Activated T-helper 1 cell treated with Interleukin-2 at 50 U/mL for 16 hours (primary cell): Measurements from ENCODE around the gene PRSS50.
"Not testable (repeated sequence)": the region's sequence is repeated elsewhere in the genome, so short reads cannot be mapped to it uniquely, and the experiment has no call there.

Experiments
- DNase-seq: peaks from one replicate; pipeline ENCODE4 v3.0.0-alpha.2; 2020; ENCODE audit warnings: low read depth

Gene PRSS50, protein sequence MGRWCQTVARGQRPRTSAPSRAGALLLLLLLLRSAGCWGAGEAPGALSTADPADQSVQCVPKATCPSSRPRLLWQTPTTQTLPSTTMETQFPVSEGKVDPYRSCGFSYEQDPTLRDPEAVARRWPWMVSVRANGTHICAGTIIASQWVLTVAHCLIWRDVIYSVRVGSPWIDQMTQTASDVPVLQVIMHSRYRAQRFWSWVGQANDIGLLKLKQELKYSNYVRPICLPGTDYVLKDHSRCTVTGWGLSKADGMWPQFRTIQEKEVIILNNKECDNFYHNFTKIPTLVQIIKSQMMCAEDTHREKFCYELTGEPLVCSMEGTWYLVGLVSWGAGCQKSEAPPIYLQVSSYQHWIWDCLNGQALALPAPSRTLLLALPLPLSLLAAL

GRCh38 chr3:46717447-46718231 is at the start of gene PRSS50:
Gene PRSS50 (minus strand): TSS chr3:46717869. CDS start chr3:46717824, 45 bp downstream.
- no peak for DNase-seq

DNA sequence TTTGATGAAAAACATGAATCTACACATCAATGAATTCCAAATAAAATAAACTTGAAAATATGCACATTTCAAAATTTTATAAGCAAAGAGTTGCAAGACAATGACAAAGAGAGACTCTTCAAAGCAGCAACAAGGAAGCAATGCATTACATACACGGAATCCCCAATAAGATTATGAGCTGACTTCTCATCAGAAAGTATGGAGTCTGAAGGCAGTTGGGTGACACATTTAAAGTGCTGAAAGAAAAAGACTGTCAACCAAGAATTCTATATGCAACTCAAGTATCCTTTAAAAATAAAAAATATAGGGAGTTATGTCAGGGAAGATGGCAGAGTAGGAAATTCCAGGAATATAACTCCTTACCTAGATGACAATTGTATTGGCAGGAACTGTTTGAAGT is 46.5 kb upstream of the PRSS50 start:
- DNase-seq: no peak

DNA sequence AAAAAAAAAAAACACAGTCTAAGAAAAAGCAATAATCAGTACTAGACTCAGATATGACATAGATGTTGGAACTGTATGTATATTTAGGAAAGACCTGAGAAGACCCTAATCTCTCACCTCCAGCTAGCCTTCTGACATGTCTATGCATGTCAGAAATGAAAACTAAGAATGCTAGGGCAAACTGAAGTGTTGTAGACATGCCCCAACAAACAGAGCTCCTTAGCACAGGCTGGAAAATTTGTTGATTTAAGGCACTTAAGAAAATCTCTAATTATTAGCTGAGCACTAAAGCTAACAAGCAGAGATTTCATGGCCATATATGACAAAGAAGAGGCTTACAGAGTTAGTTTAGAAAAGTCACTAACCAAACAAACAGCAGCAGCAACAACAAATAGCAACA is 45.5 kb upstream of the PRSS50 start:
- no peak for DNase-seq

DNA sequence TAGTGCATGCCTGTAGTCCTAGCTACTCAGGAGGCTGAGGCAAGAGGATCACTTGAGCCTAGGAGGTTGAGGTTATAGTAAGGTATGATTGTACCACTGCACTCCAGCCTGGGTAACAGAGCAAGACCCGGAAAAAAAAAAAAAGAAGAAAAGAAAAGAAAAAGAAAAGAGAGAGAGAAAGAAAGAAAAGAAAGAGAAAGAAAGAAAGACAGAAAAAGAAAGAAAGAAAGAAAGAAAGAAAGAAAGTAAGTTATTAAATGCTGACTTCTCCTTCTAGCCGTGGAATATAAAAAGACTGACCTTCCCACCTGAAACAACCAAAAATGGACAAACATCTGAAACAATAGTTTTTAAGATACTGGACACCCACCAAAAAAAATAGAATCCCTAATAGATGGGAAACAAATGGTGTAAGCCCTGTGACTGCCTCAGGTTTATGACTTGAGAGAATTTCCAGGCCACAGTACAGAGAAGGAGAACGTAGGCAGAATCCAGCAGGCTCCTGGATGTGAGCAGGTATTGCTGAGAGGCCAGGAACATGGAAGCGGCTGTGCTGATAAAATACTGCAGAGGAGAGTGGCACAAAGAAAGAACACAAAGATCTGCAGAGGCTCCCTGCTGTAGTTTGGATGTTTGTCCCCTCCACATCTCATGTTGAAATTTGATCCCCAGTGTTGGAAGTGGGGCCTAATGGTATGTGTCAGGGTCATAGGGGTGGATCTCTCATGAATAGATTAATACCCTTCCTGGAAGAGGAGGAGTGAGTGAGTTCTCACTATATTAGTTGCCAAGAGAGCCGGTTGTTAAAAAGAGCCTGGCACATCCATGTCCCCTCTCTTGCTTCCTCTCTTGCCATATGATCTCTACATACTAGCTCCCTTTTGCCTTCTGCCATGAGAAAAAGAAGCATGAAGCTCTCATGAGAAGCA is 41.8 kb upstream of the PRSS50 start:
- DNase-seq: no peak

GRCh38 chr3:46756642-46757041 is 39.0 kb upstream of the PRSS50 start:
- no peak for DNase-seq

- DNase-seq: no peak
Measured at GRCh38 chr3:46755646-46756045, 38.0 kb upstream of the PRSS50 start.

DNA sequence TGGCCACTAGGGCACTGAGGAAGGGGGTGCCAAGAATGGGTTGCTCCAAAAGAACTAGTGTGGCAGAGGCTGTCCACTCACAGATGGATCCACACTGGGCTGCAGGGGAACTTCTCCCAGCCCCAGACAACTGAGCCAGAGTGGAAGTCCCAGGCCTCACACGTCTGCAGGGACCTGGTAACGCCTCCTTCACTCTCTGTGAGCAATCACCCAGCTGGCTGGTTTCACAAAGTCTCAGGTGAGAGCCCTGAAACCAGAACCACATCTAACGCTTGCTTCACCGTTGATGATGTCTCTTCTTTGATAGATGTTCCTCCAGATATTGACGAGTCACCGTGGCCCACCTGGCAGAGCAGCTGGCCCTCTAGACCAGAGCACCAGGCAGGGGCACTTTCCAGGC is 35.5 kb upstream of the PRSS50 start:
- DNase-seq: not testable (repeated sequence)

GRCh38 chr3:46750555-46751038 is 32.9 kb upstream of the PRSS50 start:
- no peak for DNase-seq

DNA sequence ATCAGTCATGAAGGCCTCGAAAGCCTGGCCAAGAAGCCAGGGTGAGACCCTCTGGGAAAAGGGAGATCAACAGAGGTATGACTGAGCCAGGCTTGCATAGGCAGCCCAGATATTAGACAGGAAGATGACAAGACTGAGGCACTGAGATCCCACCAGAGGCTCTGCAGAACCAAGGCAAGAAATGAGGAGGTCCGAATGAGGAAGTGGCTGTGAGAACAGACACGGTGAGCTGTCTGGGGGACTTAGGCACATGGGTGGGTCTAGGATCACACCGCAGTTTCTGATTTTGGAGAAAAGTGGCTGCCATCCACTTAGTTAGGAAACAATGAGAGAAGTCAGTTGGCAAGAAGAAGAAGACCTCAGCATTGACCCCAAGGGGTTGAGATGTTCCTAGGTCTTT is 31.5 kb upstream of the PRSS50 start:
- DNase-seq: no peak

DNA sequence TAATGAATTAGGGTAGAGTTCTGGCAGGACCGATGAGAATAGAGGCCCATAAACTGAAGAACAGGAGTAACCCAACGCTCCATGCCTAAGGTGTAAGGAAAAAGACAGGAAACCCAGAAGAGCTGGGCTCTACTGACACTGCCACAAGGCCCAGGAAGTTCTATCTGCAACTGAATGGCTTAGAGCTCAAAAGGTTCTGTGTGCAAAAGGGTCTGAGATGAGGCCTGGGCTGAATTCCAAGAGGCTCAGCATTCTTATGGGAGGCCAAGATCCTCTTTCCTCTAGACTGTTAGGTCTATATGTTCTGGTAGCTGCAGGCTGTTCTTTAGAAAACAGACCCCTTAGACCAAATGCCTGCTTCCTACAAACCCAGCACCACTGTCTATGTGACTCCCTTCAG is 30.5 kb upstream of the PRSS50 start:
- no peak for DNase-seq

DNA sequence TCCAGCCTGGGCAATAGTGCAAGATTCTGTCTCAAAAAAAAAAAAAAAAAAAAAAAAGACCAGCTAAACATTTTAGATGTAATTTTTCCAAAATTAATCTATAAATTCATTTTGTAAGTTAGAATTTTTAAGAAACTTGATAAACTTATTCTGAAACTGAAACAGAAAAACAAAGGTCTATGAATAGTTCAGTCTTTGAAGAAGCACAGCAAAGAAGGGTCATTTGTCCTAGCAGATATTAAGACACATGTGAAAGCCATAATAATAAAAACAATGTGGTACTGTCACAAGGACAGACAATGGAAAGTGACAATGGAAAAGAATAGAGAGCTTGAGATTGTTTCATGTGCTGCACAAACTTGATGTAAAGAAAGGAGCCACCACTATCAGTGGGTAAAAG is 29.0 kb upstream of the PRSS50 start:
- no peak for DNase-seq

DNA sequence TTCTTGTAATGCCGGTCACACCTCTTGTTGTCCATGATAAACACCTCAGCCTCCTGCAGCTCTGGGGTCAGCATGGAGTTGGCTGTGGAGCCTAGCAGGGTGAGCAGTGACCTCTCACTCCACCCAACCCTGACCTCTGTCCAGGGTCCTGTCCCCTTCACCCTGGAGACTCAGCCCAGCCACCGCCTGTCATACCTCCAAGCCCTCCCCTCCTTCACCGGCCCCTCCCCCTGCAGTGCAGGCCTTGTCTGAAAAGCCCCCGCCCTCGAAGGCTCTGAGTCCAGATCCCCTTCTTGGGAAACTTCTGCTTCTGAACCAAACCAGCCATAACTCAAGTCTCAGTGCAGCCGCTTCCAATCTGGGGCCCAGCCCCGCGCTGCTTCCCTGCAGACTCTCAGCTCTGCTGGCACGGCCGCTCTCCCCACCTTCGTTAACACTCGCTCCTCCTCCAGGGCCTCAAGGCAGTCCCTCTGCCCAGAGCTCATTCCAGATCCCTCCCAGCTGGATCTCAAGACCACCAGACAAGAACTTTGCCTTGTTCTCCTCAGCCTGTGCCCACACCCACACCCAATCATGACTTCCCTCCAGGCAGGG is 25.4 kb upstream of the PRSS50 start:
- no peak for DNase-seq

GRCh38 chr3:46739565-46739964 is 21.9 kb upstream of the PRSS50 start:
- DNase-seq: not testable (repeated sequence)

DNA sequence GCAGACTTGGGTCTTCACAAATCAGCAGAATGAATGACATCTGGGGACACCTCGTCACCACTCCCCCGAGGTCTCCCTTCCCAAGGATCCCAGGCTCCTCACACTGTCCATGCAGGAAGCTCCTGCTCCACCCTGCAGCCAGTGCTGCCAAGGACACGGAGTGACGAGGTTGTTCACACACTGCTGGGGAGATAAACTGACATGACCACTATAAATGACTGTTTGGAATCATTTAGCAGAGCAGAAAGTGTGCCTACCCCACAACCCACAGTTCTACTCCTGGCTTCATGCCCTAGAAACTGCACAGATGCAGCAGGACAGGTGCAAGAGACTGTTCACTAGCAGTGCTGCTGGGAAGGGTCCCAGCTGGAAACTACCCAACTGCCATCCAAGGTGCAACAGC is 19.7 kb upstream of the PRSS50 start:
- DNase-seq: no peak

GRCh38 chr3:46736006-46736872 is 18.6 kb upstream of the PRSS50 start:
- DNase-seq: no peak

- no peak for DNase-seq
Measured at GRCh38 chr3:46734773-46735172, 17.1 kb upstream of the PRSS50 start.

DNA sequence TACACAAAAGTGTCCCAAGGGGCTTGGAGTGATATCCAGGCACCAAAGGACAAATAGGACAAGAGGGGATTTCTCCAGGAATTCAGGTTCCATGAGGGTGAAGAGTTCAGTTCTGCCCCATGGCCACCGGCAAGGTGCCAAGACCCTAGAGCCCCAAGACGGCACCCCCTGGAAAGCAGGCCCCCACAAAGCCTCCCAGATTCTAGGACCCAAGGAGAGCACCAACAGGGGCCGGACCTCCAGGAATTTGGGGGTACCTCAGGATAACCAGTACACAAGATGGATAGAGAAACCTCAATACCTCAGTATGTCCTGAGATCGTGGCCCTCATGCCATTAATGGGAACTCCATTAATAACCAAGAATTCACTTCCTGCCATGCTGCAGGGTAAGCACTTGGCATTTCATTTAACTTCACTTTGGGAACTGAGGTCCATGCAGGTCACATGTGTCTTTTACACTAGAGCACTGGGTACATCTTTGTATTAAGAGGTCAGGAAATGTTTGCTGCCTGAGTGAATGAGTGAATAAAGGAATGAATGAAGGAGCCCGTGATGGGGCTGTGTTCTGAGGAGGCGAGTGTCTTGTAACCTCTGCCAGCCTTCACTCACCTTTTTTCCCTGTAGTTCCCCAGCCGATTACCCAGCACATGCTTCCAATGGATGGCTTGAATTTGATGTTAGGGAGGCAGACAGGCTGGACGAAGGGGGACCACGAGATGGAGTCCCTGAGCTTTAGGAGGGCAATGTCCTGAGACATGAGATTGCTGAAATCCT is 15.5 kb upstream of the PRSS50 start:
- no peak for DNase-seq

DNA sequence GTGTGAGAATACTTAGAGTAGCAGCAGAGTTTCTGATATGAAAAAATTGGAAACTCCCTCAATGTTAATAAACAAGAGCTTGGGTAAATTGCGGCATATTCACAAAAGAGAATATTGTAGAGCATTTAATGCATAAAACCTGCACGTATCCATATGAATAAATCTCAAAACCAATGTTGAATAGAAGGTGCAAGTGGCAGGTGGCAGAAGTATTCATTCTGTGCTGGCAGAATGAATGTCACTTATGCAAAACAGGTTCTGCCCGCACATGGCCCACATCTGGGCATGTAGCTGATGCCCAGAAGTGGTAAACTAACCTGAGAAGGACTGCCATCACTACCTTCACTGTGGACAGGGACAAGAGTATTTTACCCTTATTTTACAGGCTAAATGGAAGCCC is 14.1 kb upstream of the PRSS50 start:
- no peak for DNase-seq

DNA sequence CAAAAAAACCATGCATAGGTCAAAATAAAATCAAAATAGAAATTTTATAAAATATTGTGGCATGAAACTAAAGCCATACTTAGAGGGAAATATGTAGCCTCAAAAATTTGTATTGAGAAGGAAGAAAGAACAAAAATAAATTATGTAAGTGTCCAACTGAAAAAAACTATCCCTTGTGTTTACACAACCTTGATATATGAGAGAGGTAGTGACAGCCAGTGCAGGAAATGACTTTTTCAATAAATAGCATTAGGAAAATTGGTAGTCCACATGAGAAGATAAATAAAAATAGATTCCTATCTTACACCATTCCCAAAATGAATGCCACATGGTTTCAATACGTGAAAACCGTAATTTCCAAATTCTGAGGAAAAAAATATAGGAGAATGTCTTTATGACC is 13.2 kb upstream of the PRSS50 start:
- no peak for DNase-seq

GRCh38 chr3:46729038-46729437 is 11.4 kb upstream of the PRSS50 start:
- no peak for DNase-seq
